ENCODE results near the gene HRK.

The HRK gene

DNA sequence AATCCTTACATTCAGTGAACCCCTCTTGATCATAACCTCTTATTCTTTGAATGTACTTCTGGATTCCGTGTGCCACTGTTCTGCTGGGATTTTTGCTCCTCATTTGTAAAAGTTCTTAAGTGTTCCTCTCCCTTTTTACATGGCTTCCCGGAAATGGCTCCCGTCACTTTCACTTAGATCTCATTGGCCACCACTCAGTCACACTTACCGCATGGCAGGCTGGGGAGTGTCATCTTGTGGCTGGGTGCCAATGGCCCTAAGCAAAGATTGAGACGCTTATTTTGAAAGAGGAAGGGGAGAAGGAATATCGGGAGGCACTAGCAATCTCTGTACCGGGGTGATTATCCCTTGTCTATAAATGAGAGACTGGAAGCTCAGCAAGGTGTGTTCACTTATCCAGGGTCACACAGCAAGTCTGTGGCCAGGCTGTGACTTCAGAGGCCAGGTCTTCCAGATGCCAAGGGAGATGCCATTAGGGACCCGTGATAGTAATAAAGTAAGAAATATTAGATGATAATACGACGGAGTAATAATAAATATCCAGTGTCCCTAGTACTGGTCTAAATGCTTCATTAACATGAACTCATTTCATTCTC lies 74.3 kb downstream of the HRK start:
- TF ChIP-seq, protein P1, sequence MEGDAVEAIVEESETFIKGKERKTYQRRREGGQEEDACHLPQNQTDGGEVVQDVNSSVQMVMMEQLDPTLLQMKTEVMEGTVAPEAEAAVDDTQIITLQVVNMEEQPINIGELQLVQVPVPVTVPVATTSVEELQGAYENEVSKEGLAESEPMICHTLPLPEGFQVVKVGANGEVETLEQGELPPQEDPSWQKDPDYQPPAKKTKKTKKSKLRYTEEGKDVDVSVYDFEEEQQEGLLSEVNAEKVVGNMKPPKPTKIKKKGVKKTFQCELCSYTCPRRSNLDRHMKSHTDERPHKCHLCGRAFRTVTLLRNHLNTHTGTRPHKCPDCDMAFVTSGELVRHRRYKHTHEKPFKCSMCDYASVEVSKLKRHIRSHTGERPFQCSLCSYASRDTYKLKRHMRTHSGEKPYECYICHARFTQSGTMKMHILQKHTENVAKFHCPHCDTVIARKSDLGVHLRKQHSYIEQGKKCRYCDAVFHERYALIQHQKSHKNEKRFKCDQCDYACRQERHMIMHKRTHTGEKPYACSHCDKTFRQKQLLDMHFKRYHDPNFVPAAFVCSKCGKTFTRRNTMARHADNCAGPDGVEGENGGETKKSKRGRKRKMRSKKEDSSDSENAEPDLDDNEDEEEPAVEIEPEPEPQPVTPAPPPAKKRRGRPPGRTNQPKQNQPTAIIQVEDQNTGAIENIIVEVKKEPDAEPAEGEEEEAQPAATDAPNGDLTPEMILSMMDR (IDR thresholded peaks at IDR 0.05; ENCODE audit: extremely low read depth, missing control alignments), result no peak
- no peak for DNase-seq (ENCODE audit: low spot score)

All from GM20000 (cell line).